HepG2 (cell line): ENCODE results near the gene ATP9A. TPM values are rescaled to one million over a fixed set of nuclear protein-coding genes. Genes with fewer than 3 reads are reported as not detected.

Experiments
- ATF7 ChIP-seq, 2 experiments: fragments of 450-650 bp in 1 of 2; sonication (generic) in 1 of 2; formaldehyde crosslinking in 1 of 2; IDR thresholded peaks; 2 replicates each; pipeline versions ENCODE4 v1.4.0 to v1.6.1; 2016 to 2020; ENCODE audit warnings: antibody characterized with exemption in 1 of 2, mild to moderate bottlenecking in 1 of 2, missing genetic modification reagents in 1 of 2
- BCL6 ChIP-seq: IDR thresholded peaks from 2 replicates; pipeline ENCODE4 v1.6.1; 2016; ENCODE audit warnings: missing genetic modification reagents, missing compliant biosample characterization
- DMAP1 ChIP-seq: IDR thresholded peaks from 2 replicates; pipeline ENCODE4 v1.6.1; 2016
- FIP1L1 ChIP-seq: fragments of 200-400 bp; formaldehyde crosslinking; IDR thresholded peaks from 2 replicates; pipeline ENCODE4 v1.6.1; 2018; ENCODE audit warnings: low read depth, mild to moderate bottlenecking, low read length, moderate library complexity, borderline replicate concordance; ENCODE audit not compliant: insufficient read depth
- GABPA ChIP-seq, 2 experiments: IDR thresholded peaks; 2 replicates each; pipeline ENCODE4 v1.6.1; 2011 to 2016; ENCODE audit warnings: low read depth in 2 of 2, low read length in 1 of 2, missing biosample characterization in 1 of 2, missing genetic modification characterization in 1 of 2
- HOXD1 ChIP-seq: sonication (generic); formaldehyde crosslinking; IDR thresholded peaks from 2 replicates; pipeline ENCODE4 v1.5.0; 2020; ENCODE audit warnings: missing genetic modification reagents
- KMT2A ChIP-seq: sonication (generic); formaldehyde crosslinking; IDR thresholded peaks from 2 replicates; pipeline ENCODE4 v1.4.0; 2020; ENCODE audit warnings: missing genetic modification reagents
- NCOA5 ChIP-seq: sonication (generic); formaldehyde crosslinking; IDR thresholded peaks from 2 replicates; pipeline ENCODE4 v1.4.0; 2020; ENCODE audit warnings: missing genetic modification reagents
- NFE2L1 ChIP-seq: sonication (generic); formaldehyde crosslinking; IDR thresholded peaks from 2 replicates; pipeline ENCODE4 v1.4.0; 2020; ENCODE audit warnings: missing genetic modification reagents, mild to moderate bottlenecking, borderline replicate concordance
- NRL ChIP-seq: sonication (generic); formaldehyde crosslinking; IDR thresholded peaks from 2 replicates; pipeline ENCODE4 v1.5.0; 2020; ENCODE audit warnings: missing genetic modification reagents, mild to moderate bottlenecking, moderate library complexity, borderline replicate concordance
- REXO4 ChIP-seq: sonication (generic); formaldehyde crosslinking; IDR thresholded peaks from 2 replicates; pipeline ENCODE4 v1.8.0; 2022; ENCODE audit warnings: missing genetic modification reagents, mild to moderate bottlenecking, borderline replicate concordance
- SATB2 ChIP-seq: sonication (generic); formaldehyde crosslinking; IDR thresholded peaks from 2 replicates; pipeline ENCODE4 v1.5.0; 2020; ENCODE audit warnings: missing genetic modification reagents
- ZFP37 ChIP-seq: sonication (generic); formaldehyde crosslinking; IDR thresholded peaks from 2 replicates; pipeline ENCODE4 v1.4.0; 2020; ENCODE audit warnings: missing genetic modification reagents, borderline replicate concordance
- ZNF251 ChIP-seq: sonication (generic); formaldehyde crosslinking; IDR thresholded peaks from 2 replicates; pipeline ENCODE4 v1.9.0; 2021; ENCODE audit warnings: mild to moderate bottlenecking, missing genetic modification reagents
- ZNF335 ChIP-seq: sonication (generic); formaldehyde crosslinking; IDR thresholded peaks from 2 replicates; pipeline ENCODE4 v1.4.0; 2020; ENCODE audit warnings: missing genetic modification reagents
- ZNF382 ChIP-seq: sonication (generic); formaldehyde crosslinking; IDR thresholded peaks from 2 replicates; pipeline ENCODE4 v1.5.0; 2020; ENCODE audit warnings: missing genetic modification reagents, mild to moderate bottlenecking, borderline replicate concordance
- ZNF547 ChIP-seq: sonication (generic); formaldehyde crosslinking; IDR thresholded peaks from 2 replicates; pipeline ENCODE4 v1.5.1; 2020; ENCODE audit warnings: mild to moderate bottlenecking, missing genetic modification reagents
- ZNF674 ChIP-seq: sonication (generic); formaldehyde crosslinking; IDR thresholded peaks from 2 replicates; pipeline ENCODE4 v1.5.0; 2020; ENCODE audit warnings: low read depth, mild to moderate bottlenecking, missing genetic modification reagents
- polyA plus RNA-seq, 8 experiments: library from polyadenylated mRNA; depleted of rRNA in 3 of 8; stranded (reverse) in 7 of 8; unstranded in 1 of 8; fragments of >200 nt; fragmentation: Illumina TruSeq in 4 of 8; extraction: Trizol in 4 of 8; gene quantifications; 2 replicates each; pipeline versions ENCODE4 v1.2.1 to v1.2.3, GENCODE V29; 2011 to 2016; ENCODE audit warnings: low read depth in 4 of 8, missing spikeins in 1 of 8, mixed read lengths in 1 of 8; ENCODE audit not compliant: insufficient read depth in 1 of 8
- total RNA-seq, 5 experiments: library from RNA; depleted of rRNA; stranded (reverse); fragments of >200 nt; fragmentation: Illumina TruSeq; extraction: Trizol; gene quantifications; 2 replicates each; pipeline ENCODE4 v1.2.3, GENCODE V29; 2016; ENCODE audit warnings: low read depth in 1 of 5
- TF ChIP-seq, protein P1 (sequence below): sonication (generic); formaldehyde crosslinking; IDR thresholded peaks from 2 replicates; pipeline ENCODE4 v1.5.1; 2020; ENCODE audit warnings: missing genetic modification reagents, mild to moderate bottlenecking, borderline replicate concordance
- TF ChIP-seq, protein P2 (sequence below), 2 experiments: sonication (generic) in 1 of 2; formaldehyde crosslinking in 1 of 2; IDR thresholded peaks; 2 replicates each; pipeline versions ENCODE4 v1.4.0 to v1.6.1; 2016 to 2020; ENCODE audit warnings: borderline replicate concordance in 1 of 2, low read depth in 1 of 2, mild to moderate bottlenecking in 1 of 2, missing genetic modification reagents in 1 of 2
- TF ChIP-seq, protein P3 (sequence below): sonication (generic); formaldehyde crosslinking; IDR thresholded peaks from 2 replicates; pipeline ENCODE4 v1.8.0; 2022; ENCODE audit warnings: mild to moderate bottlenecking, missing genetic modification reagents; ENCODE audit not compliant: insufficient replicate concordance
- TF ChIP-seq, protein P4 (sequence below): sonication (generic); formaldehyde crosslinking; IDR thresholded peaks from 2 replicates; pipeline ENCODE4 v1.4.0; 2020; ENCODE audit warnings: missing genetic modification reagents; ENCODE audit errors: not compliant biosample characterization

The ATP9A gene
- total and polyA plus RNA-seq, 2 of the 13 experiments (the other 11 are each of a cell fraction or from before 2014, with no cell fraction given), result 11.8 to 18.5 TPM

DNA sequence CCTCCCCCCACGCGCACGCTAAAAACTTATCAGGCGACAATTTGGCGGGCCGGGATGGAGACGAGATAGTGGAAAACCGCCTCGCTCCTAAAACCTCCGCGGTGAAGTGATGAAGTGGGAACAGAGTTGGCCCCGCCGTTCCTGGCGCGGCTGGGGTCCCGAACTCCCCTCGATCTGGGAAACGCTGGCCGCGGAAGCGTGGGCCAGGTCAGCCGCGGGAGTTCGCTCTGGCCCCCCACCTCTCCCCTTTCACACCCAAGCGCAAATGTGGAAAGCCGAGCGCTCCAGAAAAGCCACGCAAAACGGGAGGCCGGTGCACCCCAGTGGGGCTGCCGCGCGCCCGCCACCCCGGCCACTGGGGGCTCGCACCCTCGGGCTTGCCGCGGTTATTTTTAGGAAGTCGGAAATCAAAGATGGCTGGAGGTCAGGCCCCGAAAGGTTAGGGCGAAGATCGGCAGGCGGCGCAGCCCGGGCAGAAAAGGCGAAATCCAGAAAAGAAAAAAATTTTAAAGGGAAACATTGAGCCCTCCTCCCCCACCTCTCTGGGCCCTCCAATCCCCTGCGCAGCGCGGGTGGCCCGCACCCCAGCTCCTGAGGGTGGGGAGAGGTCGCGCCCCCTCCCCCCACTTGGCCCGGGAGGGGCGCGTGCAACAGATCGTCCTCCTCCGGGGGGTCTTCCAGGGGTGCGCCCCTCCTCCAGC, 33.1 kb upstream of the ATP9A start (continued):
- TF ChIP-seq, protein P1, sequence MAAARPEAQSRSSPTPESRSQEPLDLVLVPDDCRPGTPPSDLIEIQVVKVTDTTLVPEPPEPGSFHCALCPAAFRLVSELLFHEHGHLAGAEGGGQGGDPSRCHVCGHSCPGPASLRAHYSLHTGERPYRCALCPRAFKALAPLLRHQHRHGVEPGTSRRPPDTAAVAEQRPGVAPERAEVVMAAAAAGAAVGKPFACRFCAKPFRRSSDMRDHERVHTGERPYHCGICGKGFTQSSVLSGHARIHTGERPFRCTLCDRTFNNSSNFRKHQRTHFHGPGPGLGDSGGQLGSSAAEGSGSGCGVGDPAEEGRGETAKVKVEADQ (CRISPR knock-in tag), result no peak
- TF ChIP-seq ZFP37 (CRISPR knock-in tag) (no peak), HOXD1 (0 out of 2 replicates have a peak, but pooled peaks have one; percentile 51), ZNF335 (CRISPR knock-in tag) (no peak), KMT2A (CRISPR knock-in tag) (no peak; the same call in 1 of the 2 replicates), ZNF674 (no peak), SATB2 (CRISPR knock-in tag) (no peak), GABPA (IDR thresholded peaks at IDR 0.05; ENCODE audit: low read depth, low read length) (no peak), GABPA (CRISPR knock-in tag; IDR thresholded peaks at IDR 0.05; ENCODE audit: low read depth) (no peak), NRL (CRISPR knock-in tag) (no peak), ZNF547 (CRISPR knock-in tag) (no peak), REXO4 (CRISPR knock-in tag) (no peak), NCOA5 (CRISPR knock-in tag) (no peak), ZNF382 (CRISPR knock-in tag) (no peak), ATF7 (IDR thresholded peaks at IDR 0.05) (no peak), ATF7 (CRISPR knock-in tag; IDR thresholded peaks at IDR 0.05) (peak; percentile 34; the same call in 1 of the 2 replicates), DMAP1 (CRISPR knock-in tag) (no peak), BCL6 (CRISPR knock-in tag) (no peak), ZNF251 (CRISPR knock-in tag) (no peak), FIP1L1 (no peak), NFE2L1 (CRISPR knock-in tag) (no peak)
- TF ChIP-seq, protein P2, sequence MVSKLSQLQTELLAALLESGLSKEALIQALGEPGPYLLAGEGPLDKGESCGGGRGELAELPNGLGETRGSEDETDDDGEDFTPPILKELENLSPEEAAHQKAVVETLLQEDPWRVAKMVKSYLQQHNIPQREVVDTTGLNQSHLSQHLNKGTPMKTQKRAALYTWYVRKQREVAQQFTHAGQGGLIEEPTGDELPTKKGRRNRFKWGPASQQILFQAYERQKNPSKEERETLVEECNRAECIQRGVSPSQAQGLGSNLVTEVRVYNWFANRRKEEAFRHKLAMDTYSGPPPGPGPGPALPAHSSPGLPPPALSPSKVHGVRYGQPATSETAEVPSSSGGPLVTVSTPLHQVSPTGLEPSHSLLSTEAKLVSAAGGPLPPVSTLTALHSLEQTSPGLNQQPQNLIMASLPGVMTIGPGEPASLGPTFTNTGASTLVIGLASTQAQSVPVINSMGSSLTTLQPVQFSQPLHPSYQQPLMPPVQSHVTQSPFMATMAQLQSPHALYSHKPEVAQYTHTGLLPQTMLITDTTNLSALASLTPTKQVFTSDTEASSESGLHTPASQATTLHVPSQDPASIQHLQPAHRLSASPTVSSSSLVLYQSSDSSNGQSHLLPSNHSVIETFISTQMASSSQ (IDR thresholded peaks at IDR 0.05; ENCODE audit: low read depth), result no peak
- TF ChIP-seq, protein P2 (CRISPR knock-in tag; IDR thresholded peaks at IDR 0.05; ENCODE audit: borderline replicate concordance), result no peak
- TF ChIP-seq, protein P3, sequence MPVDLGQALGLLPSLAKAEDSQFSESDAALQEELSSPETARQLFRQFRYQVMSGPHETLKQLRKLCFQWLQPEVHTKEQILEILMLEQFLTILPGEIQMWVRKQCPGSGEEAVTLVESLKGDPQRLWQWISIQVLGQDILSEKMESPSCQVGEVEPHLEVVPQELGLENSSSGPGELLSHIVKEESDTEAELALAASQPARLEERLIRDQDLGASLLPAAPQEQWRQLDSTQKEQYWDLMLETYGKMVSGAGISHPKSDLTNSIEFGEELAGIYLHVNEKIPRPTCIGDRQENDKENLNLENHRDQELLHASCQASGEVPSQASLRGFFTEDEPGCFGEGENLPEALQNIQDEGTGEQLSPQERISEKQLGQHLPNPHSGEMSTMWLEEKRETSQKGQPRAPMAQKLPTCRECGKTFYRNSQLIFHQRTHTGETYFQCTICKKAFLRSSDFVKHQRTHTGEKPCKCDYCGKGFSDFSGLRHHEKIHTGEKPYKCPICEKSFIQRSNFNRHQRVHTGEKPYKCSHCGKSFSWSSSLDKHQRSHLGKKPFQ (CRISPR knock-in tag), result no peak
- TF ChIP-seq, protein P4, sequence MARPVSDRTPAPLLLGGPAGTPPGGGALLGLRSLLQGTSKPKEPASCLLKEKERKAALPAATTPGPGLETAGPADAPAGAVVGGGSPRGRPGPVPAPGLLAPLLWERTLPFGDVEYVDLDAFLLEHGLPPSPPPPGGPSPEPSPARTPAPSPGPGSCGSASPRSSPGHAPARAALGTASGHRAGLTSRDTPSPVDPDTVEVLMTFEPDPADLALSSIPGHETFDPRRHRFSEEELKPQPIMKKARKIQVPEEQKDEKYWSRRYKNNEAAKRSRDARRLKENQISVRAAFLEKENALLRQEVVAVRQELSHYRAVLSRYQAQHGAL, result no peak
